Vagina (tissue), 2 donors: ENCODE measurements around the gene LPGAT1.

ENCODE experiments used
- CTCF ChIP-seq, 3 experiments: fragments of 450-650 bp in 2 of 3; fragments of 200-600 bp in 1 of 3; sonication (generic) in 1 of 3; IDR thresholded peaks; one replicate each; pipeline ENCODE4 v1.5.1; 2017 to 2019; ENCODE audit warnings: antibody characterized with exemption in 3 of 3, mild to moderate bottlenecking in 2 of 3, moderate library complexity in 2 of 3
- POLR2A ChIP-seq, 2 donors: fragments of 450-650 bp; IDR thresholded peaks; one replicate each; pipeline ENCODE4 v1.6.1; 2017; ENCODE audit warnings: antibody characterized with exemption in 2 of 2, mild to moderate bottlenecking in 2 of 2, moderate library complexity in 2 of 2

DNA sequence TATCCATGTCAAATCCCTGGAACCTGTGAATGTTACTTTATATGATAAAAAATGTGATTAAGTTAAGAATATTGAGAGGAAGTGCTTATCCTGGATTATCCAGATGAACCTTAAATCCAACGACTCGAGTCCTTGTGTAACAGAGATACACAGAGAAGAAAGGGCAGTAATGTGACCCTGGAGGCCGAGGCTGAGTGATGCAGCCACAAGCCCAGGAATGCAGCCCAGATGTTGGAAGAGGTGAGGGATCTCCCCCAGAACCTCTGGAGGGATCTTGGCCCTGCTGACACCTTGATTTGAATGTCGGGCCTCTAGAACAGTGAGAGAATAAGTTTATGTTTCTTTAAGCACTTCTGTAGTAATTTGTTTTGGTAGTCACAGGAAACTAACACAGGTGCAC lies 18.0 kb downstream of the LPGAT1 start:
- TF ChIP-seq CTCF (IDR thresholded peaks at IDR 0.05) (no peak), POLR2A (IDR thresholded peaks at IDR 0.05) (no peak)
